Upper lobe of left lung (tissue), 4 donors: ENCODE results near the gene ACKR3.

Experiments
- CTCF ChIP-seq, 6 experiments: fragments of 450-650 bp in 4 of 6; fragments of 200-600 bp in 2 of 6; sonication (generic) in 2 of 6; IDR thresholded peaks; one replicate each; pipeline ENCODE4 v1.5.1; 2016 to 2019; ENCODE audit warnings: antibody characterized with exemption in 6 of 6
- POLR2A ChIP-seq, 4 donors: fragments of 450-650 bp; IDR thresholded peaks; one replicate each; pipeline ENCODE4 v1.5.1; 2016 to 2017; ENCODE audit warnings: antibody characterized with exemption in 4 of 4, mild to moderate bottlenecking in 2 of 4
- POLR2AphosphoS5 ChIP-seq, 2 donors: sonication (generic); formaldehyde crosslinking; IDR thresholded peaks; one replicate each; pipeline ENCODE4 v1.5.1; 2017; ENCODE audit warnings: antibody characterized with exemption in 2 of 2

- no peak for TF ChIP-seq CTCF (IDR thresholded peaks at IDR 0.05)
- no peak for TF ChIP-seq POLR2AphosphoS5 (IDR thresholded peaks at IDR 0.05)
- TF ChIP-seq POLR2A (IDR thresholded peaks at IDR 0.05): no peak
Measured at GRCh38 chr2:236550701-236551465, 18.7 kb upstream of the ACKR3 start.
